ENCODE measurements around the gene MYO1D. TPM values are rescaled to one million over a fixed set of nuclear protein-coding genes. Genes with fewer than 3 reads are reported as not detected.

Gene MYO1D
- total RNA-seq, 6 donors from 2014 or later, result 63.0 to 139 (median 91.9) TPM

DNA sequence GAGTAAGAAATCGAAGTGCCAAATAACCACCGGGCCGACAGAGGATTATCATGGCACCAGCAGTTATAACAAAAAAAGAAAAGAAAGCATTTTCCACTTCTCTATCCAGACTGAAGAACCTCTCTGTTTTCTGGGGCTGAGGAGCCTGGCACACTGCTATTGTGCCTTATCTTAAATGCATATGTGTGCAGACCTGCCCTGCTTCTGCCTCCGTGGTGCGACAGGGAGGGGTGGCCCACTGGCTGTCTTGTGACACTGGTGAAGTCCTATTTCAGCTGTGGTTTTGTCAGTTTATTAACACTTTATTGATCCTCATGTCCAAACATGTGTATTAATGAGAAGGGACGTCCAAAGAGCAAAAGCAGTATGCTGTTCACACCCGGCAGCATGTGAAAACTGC lies 334.7 kb downstream of the MYO1D start:
- H3K4me1 ChIP-seq, result no peaks in the 10 kb centered on the region
- WGBS, 2 donors, result 92 to 97% methylated on average over 7 of the region's 7 CpGs
- no peak overlapping the region for H3K4me3 ChIP-seq
- H3K27ac ChIP-seq, result no peak overlapping the region
- ATAC-seq (ENCODE audit: low FRiP score in 2 of 2) (no peak), DNase-seq (no peak)
- no peaks in the 10 kb centered on the region for H3K27me3 ChIP-seq
- H3K9me3 ChIP-seq, result no peaks in the 10 kb centered on the region
- no peaks in the 10 kb centered on the region for H3K36me3 ChIP-seq
- TF ChIP-seq POLR2AphosphoS5 (IDR thresholded peaks at IDR 0.05), result no peak
- TF ChIP-seq EP300 (IDR thresholded peaks at IDR 0.05), result no peak
- no peak for TF ChIP-seq POLR2A (IDR thresholded peaks at IDR 0.05)
- no peak for TF ChIP-seq CTCF (IDR thresholded peaks at IDR 0.05)

DNA sequence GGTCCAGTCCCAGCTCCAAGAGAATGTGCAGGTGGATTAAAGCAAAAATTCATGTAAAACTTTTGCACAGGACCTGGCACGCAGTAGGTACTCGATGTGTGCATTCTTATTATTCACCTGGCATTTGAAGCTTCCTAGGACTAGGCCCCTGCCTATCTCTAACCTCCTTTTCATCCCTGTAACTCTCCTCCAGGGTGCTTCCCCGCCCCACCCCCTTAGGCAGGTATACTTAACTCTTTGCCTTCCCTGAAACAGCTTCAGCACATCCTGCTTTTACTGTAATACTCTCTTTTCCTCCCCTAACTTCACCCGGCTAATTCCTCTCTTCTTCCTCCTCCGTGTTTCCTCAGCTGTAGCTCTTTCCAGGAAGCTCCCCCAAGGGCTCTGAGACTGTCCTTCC lies 335.3 kb downstream of the MYO1D start:
- H3K27me3 ChIP-seq, result no peaks in the 10 kb centered on the region
- H3K4me3 ChIP-seq, result no peak overlapping the region
- ATAC-seq (ENCODE audit: low FRiP score in 2 of 2), result no peak
- WGBS, 2 donors, result 71 to 77% methylated on average over 5 of the region's 5 CpGs
- H3K27ac ChIP-seq, result no peak overlapping the region
- no peaks in the 10 kb centered on the region for H3K4me1 ChIP-seq
- TF ChIP-seq POLR2A (IDR thresholded peaks at IDR 0.05) (no peak), POLR2AphosphoS5 (IDR thresholded peaks at IDR 0.05) (no peak), EP300 (IDR thresholded peaks at IDR 0.05) (no peak), CTCF (IDR thresholded peaks at IDR 0.05) (no peak)
- H3K36me3 ChIP-seq, result no peaks in the 10 kb centered on the region
- H3K9me3 ChIP-seq, result no peaks in the 10 kb centered on the region
- no peak for DNase-seq

GRCh38 chr17:32536736-32537643 lies 339.9 kb downstream of the MYO1D start:
- WGBS, 2 donors, result 51 to 70% methylated on average over 8 of the region's 8 CpGs
- no peak for DNase-seq
- TF ChIP-seq EP300 (IDR thresholded peaks at IDR 0.05) (no peak), CTCF (IDR thresholded peaks at IDR 0.05) (no peak), POLR2AphosphoS5 (IDR thresholded peaks at IDR 0.05) (peak in 1 of 2 donors; percentile 28), POLR2A (IDR thresholded peaks at IDR 0.05) (no peak)
- no peak for ATAC-seq (ENCODE audit: low FRiP score in 2 of 2)
- Histone ChIP-seq H3K27me3 (no peaks in the 10 kb centered on the region), H3K36me3 (no peaks in the 10 kb centered on the region), H3K9me3 (no peaks in the 10 kb centered on the region), H3K4me1 (no peaks in the 10 kb centered on the region), H3K4me3 (no peak overlapping the region), H3K27ac (peak overlapping the region in 1 of 4 donors; percentile 20)

DNA sequence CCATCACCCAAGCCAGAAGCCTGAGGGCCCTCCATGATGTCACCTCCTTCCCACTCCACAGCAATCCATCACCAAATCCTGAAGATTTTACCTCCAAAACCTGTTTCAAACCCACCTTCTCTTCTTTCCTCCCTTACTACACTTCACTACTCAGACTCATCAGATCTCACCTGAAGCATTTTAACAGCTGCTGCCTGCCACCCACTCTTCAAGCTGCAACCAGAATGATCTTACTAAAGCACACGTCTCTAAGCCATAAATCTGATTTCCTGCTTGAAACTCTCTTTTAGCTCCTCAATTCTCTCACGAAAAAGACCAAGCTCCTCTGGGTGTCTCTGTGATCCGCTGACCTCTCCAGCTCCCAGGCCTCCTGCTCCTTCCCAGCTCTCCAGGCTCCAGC lies 343.6 kb downstream of the MYO1D start:
- Histone ChIP-seq H3K4me1 (no peaks in the 10 kb centered on the region), H3K4me3 (no peak overlapping the region), H3K27ac (no peak overlapping the region), H3K27me3 (no peaks in the 10 kb centered on the region), H3K9me3 (no peaks in the 10 kb centered on the region), H3K36me3 (peaks cover 0 to under 1% (median 0%) of the 10 kb centered on the region in 4 donors)
- 78 to 87% methylated on average over 3 of the region's 3 CpGs for WGBS, 2 donors
- DNase-seq, result no peak
- ATAC-seq (ENCODE audit: low FRiP score in 2 of 2), result no peak
- TF ChIP-seq EP300 (IDR thresholded peaks at IDR 0.05), result no peak
- no peak for TF ChIP-seq POLR2A (IDR thresholded peaks at IDR 0.05)

- H3K36me3 ChIP-seq, result peaks cover 0 to 3% (median 0%) of the 10 kb centered on the region in 4 donors
- ATAC-seq (ENCODE audit: low FRiP score in 2 of 2) (no peak), DNase-seq (no peak)
- no peaks in the 10 kb centered on the region for H3K9me3 ChIP-seq
- TF ChIP-seq EP300 (IDR thresholded peaks at IDR 0.05) (no peak), POLR2A (IDR thresholded peaks at IDR 0.05) (no peak)
- H3K27ac ChIP-seq, result no peak overlapping the region
- WGBS, 2 donors, result 69 to 76% methylated on average over 10 of the region's 10 CpGs
- H3K27me3 ChIP-seq, result no peaks in the 10 kb centered on the region
- no peaks in the 10 kb centered on the region for H3K4me1 ChIP-seq
- H3K4me3 ChIP-seq, result no peak overlapping the region
Observed at GRCh38 chr17:32529604-32530003, 347.3 kb downstream of the MYO1D start.
